ENCODE results near the gene C17orf67. TPM values are rescaled to one million over a fixed set of nuclear protein-coding genes. Genes with fewer than 3 reads are reported as not detected.

Gene C17orf67
- total RNA-seq, 1 experiment from 2014 or later, result 1.0 TPM

GRCh38 chr17:56815711-56816110 is 18.0 kb downstream of the C17orf67 start:
- no peak overlapping the region for H4K8ac ChIP-seq (replicated peaks; ENCODE audit: insufficient read length, low read depth, low read length)

More at GRCh38 chr17:56815711-56816110, 18.0 kb downstream of the C17orf67 start:
- H4K5ac ChIP-seq (ENCODE audit: insufficient read length, low read depth, low read length), result no peak overlapping the region
- H3K23me2 ChIP-seq (ENCODE audit: insufficient read length, low read depth, low read length, poor library complexity, severe bottlenecking), result no peaks in the 10 kb centered on the region
- H2BK5ac ChIP-seq (ENCODE audit: insufficient read length, low read length), result no peak overlapping the region
- no peak overlapping the region for H2AFZ ChIP-seq (ENCODE audit: low read length)
- no peak overlapping the region for H3T11ph ChIP-seq (ENCODE audit: low read length)
- H3K9ac ChIP-seq (ENCODE audit: extremely low read depth, insufficient read length, low read length), result no peak overlapping the region
- no peak overlapping the region for H2BK12ac ChIP-seq (ENCODE audit: insufficient read length, low read depth, low read length)
- no peak overlapping the region for H3K27ac ChIP-seq (ENCODE audit: insufficient read length, low read depth, low read length)
- no peak overlapping the region; a peak in 1 of 7 replicates for H3K27ac Mint-ChIP-seq
- no peak overlapping the region for H2BK15ac ChIP-seq (ENCODE audit: low read depth, low read length)
- no peaks in the 10 kb centered on the region for H3K4me1 ChIP-seq (ENCODE audit: insufficient read depth, low read length)
- H3K4ac ChIP-seq (ENCODE audit: low read depth, low read length), result no peak overlapping the region
- H3K14ac ChIP-seq (ENCODE audit: insufficient read depth, low read length), result no peak overlapping the region
- H3K4me1 Mint-ChIP-seq, result peaks cover 5 to 16% of the 10 kb centered on the region in 2 experiments
- H2BK120ac ChIP-seq (ENCODE audit: low read depth, low read length, poor library complexity, severe bottlenecking), result no peak overlapping the region
- H4K91ac ChIP-seq (ENCODE audit: insufficient read length, low read depth, low read length), result no peak overlapping the region
- H2AK5ac ChIP-seq (ENCODE audit: insufficient read length, low read length), result no peak overlapping the region
- H3K4me3 Mint-ChIP-seq, result no peak overlapping the region
- WGBS (ENCODE audit: extremely low coverage, insufficient read length, low lambda C conversion rate), result no CpG with 5 or more reads among the region's 6 CpGs
- no peaks in the 10 kb centered on the region for H3K9me3 ChIP-seq (ENCODE audit: control insufficient read depth, low read depth, low read length)
- DNase-seq, result no peak
- no peaks in the 10 kb centered on the region for H3K27me3 ChIP-seq (ENCODE audit: insufficient read depth, low read length)
- no peak overlapping the region for H2BK20ac ChIP-seq (ENCODE audit: low read depth, low read length, poor library complexity, severe bottlenecking)
- no peak overlapping the region for H3K18ac ChIP-seq (ENCODE audit: insufficient read length, low read depth, low read length)
- no peak overlapping the region for H3K4me2 ChIP-seq (ENCODE audit: insufficient read depth, insufficient read length, low read length)
- no peaks in the 10 kb centered on the region for H3K9me3 Mint-ChIP-seq
- TF ChIP-seq, protein P1, sequence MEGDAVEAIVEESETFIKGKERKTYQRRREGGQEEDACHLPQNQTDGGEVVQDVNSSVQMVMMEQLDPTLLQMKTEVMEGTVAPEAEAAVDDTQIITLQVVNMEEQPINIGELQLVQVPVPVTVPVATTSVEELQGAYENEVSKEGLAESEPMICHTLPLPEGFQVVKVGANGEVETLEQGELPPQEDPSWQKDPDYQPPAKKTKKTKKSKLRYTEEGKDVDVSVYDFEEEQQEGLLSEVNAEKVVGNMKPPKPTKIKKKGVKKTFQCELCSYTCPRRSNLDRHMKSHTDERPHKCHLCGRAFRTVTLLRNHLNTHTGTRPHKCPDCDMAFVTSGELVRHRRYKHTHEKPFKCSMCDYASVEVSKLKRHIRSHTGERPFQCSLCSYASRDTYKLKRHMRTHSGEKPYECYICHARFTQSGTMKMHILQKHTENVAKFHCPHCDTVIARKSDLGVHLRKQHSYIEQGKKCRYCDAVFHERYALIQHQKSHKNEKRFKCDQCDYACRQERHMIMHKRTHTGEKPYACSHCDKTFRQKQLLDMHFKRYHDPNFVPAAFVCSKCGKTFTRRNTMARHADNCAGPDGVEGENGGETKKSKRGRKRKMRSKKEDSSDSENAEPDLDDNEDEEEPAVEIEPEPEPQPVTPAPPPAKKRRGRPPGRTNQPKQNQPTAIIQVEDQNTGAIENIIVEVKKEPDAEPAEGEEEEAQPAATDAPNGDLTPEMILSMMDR (conservative IDR thresholded peaks at IDR 0.05), result no peak
- no peaks in the 10 kb centered on the region for H3K79me1 ChIP-seq (ENCODE audit: insufficient read depth, low read depth, low read length, poor library complexity, severe bottlenecking)
- H3K36me3 Mint-ChIP-seq (ENCODE audit: insufficient read depth in 1 of 3, low read depth in 3 of 3), result no peaks in the 10 kb centered on the region
- H3K56ac ChIP-seq (ENCODE audit: insufficient read length, low read depth, low read length), result no peak overlapping the region
- no peak overlapping the region for H3K23ac ChIP-seq (ENCODE audit: insufficient read length, low read depth, low read length)
- H4K20me1 ChIP-seq (ENCODE audit: control insufficient read depth, insufficient read depth, insufficient read length), result no peaks in the 10 kb centered on the region
- no peaks in the 10 kb centered on the region; the same call in none of the 2 replicates for H3K27me3 Mint-ChIP-seq (ENCODE audit: low read depth)
- H3K79me2 ChIP-seq (ENCODE audit: insufficient read depth, low read length), result no peaks in the 10 kb centered on the region

Measured in H9 (cell line).